ENCODE results near the gene ZNF320.

DNA sequence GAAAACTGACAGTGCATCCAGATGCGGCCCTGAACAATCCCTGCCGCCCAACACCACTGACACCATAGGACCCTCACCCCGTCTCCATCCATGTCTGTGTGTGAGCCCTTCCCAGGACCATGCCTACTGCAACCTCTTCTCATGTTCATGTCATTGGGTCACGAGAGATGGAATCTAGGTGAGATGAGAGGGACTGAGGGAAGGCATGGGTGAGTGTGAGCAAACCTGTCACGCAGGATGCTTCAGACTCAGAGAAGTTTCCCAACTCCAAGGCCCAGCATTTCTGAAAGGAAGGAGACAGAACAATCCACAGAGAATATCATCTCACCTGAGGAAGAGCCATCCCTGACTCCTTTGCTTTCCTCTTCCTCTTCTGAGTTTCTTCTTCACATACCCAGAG lies 20.1 kb upstream of the ZNF320 start:
- no peak for TF ChIP-seq CTCF (conservative IDR thresholded peaks at IDR 0.05)
- TF ChIP-seq EZH2 (IDR thresholded peaks at IDR 0.05; ENCODE audit: low read depth) = no peak
